Islet of Langerhans (tissue), 1 donor: ENCODE data around the gene PIK3IP1.

ENCODE experiments used
- FAIRE-seq: peaks from one replicate; lab custom pipeline; 2011; peaks lifted over from hg19 to GRCh38; lab: Jason Lieb, UNC

Gene PIK3IP1

GRCh38 chr22:31308181-31308580, 15.9 kb upstream of the PIK3IP1 start:
- no peak for FAIRE-seq

GRCh38 chr22:31305194-31305593, 12.9 kb upstream of the PIK3IP1 start:
- no peak for FAIRE-seq

- FAIRE-seq = no peak
These were observed 10.2 kb upstream of the PIK3IP1 start for GRCh38 chr22:31302537-31302936.

GRCh38 chr22:31302006-31302405, 9.7 kb upstream of the PIK3IP1 start:
- FAIRE-seq = no peak

GRCh38 chr22:31300896-31301295, 8.6 kb upstream of the PIK3IP1 start:
- no peak for FAIRE-seq

- FAIRE-seq = no peak
These were observed 3.8 kb upstream of the PIK3IP1 start for GRCh38 chr22:31295831-31296657.

GRCh38 chr22:31295360-31295759, 3.1 kb upstream of the PIK3IP1 start:
- FAIRE-seq = no peak

GRCh38 chr22:31291481-31292235, 630 bp downstream of the PIK3IP1 start:
- no peak for FAIRE-seq

GRCh38 chr22:31290494-31291471, 1.5 kb downstream of the PIK3IP1 start:
- no peak for FAIRE-seq

GRCh38 chr22:31289344-31289743, 2.9 kb downstream of the PIK3IP1 start:
- FAIRE-seq = no peak

- FAIRE-seq = no peak
These were observed 3.6 kb downstream of the PIK3IP1 start for GRCh38 chr22:31288496-31289240.

GRCh38 chr22:31287818-31288495, 4.3 kb downstream of the PIK3IP1 start:
- FAIRE-seq = no peak

- FAIRE-seq = no peak
These were observed 5.7 kb downstream of the PIK3IP1 start for GRCh38 chr22:31286360-31287255.

- FAIRE-seq = no peak
These were observed 7.8 kb downstream of the PIK3IP1 start for GRCh38 chr22:31284281-31285155.

GRCh38 chr22:31282748-31283468, 9.4 kb downstream of the PIK3IP1 start:
- FAIRE-seq = no peak

GRCh38 chr22:31281733-31282132, 10.6 kb downstream of the PIK3IP1 start:
- no peak for FAIRE-seq

- no peak for FAIRE-seq
These were observed 12.3 kb downstream of the PIK3IP1 start for GRCh38 chr22:31279821-31280505.

GRCh38 chr22:31279327-31279669, 13.0 kb downstream of the PIK3IP1 start:
- FAIRE-seq = no peak
